ENCODE results near the gene CALCOCO2. TPM values are rescaled to one million over a fixed set of nuclear protein-coding genes. Genes with fewer than 3 reads are reported as not detected.

The CALCOCO2 gene
- total RNA-seq (2014; rRNA removed; shearing (Covaris generic)) (14.4 and 24.8 TPM in 2 replicates), polyA plus RNA-seq (2016; fragmentation: Nextera tagmentation; extraction: Ambion mirVana) (12.5 and 16.3 TPM in 2 replicates)
- long read RNA-seq, transcript CALCOCO2-201 (13 exons, 3,682 nt) = major isoform, 24 of 35 reads
- long read RNA-seq, partial matches to known transcripts = 3 of 35 reads
- long read RNA-seq, other reads (novel, unspliced or antisense) = 8 of 35 reads

- no peak within 1 kb of the TSS; the same call in 1 of the 2 replicates for H3K27ac ChIP-seq (ENCODE audit: low read depth)
- peak; percentile 94 for ATAC-seq
- peak within 1 kb of the TSS; percentile 97 for H3K4me3 ChIP-seq
Observed at GRCh38 chr17:48830840-48831548, at the start of gene CALCOCO2. Gene CALCOCO2 (plus strand): TSS chr17:48831035. CDS start chr17:48841708, 10,673 bp downstream.

More at GRCh38 chr17:48830840-48831548, at the start of gene CALCOCO2:
- peak; percentile 66; the same call in 1 of the 2 replicates for TF ChIP-seq ETS1 (IDR thresholded peaks at IDR 0.05)
- no peak for TF ChIP-seq ZNF331 (CRISPR knock-in tag; IDR thresholded peaks at IDR 0.05; ENCODE audit: low read depth)
- no peak for TF ChIP-seq NANOG (IDR thresholded peaks at IDR 0.05; ENCODE audit: borderline replicate concordance)
- TF ChIP-seq STAT1 (IDR thresholded peaks at IDR 0.05; ENCODE audit: unreplicated experiment) = peak; percentile 78
- peak; percentile 27 for TF ChIP-seq REST (IDR thresholded peaks at IDR 0.05; ENCODE audit: unreplicated experiment)
- peak; percentile 64 for TF ChIP-seq POLR2AphosphoS5 (IDR thresholded peaks at IDR 0.05; ENCODE audit: low read depth)
- no peak for TF ChIP-seq JUNB (IDR thresholded peaks at IDR 0.05; ENCODE audit: unreplicated experiment)
- TF ChIP-seq ZNF462 (CRISPR knock-in tag; IDR thresholded peaks at IDR 0.05) = no peak
- TF ChIP-seq EZH2 (IDR thresholded peaks at IDR 0.05; ENCODE audit: low read depth, unreplicated experiment) = no peak
- TF ChIP-seq CREB1 (CRISPR knock-in tag; IDR thresholded peaks at IDR 0.05; ENCODE audit: low read depth) = peak; percentile 91
- TF ChIP-seq EZH2phosphoT487 (IDR thresholded peaks at IDR 0.05; ENCODE audit: unreplicated experiment) = no peak
- TF ChIP-seq CTCF (conservative IDR thresholded peaks at IDR 0.05; ENCODE audit: low read depth in 2 of 2) = no peak
- peak; percentile 97 for DNase-seq (ENCODE audit: low spot score)
- H2AFZ ChIP-seq = peak within 1 kb of the TSS; percentile 100
- Mint-ChIP-seq H3K4me3 (peak within 1 kb of the TSS; percentile 95), H3K36me3 (ENCODE audit: low read depth) (no peaks in the 10 kb centered on the region), H3K27ac (peak within 1 kb of the TSS; percentile 96), H3K4me1 (peaks cover 3% of the 10 kb centered on the region; the same call in 1 of the 3 replicates), H3K27me3 (ENCODE audit: insufficient read depth, low read depth, poor library complexity) (peaks cover 2% of the 10 kb centered on the region), H3K9me3 (no peaks in the 10 kb centered on the region)
- H3K4me2 ChIP-seq = peak within 1 kb of the TSS; percentile 83
- no peaks in the 10 kb centered on the region for H3K36me3 ChIP-seq (ENCODE audit: insufficient read depth)
- peaks cover 3% of the 10 kb centered on the region; the same call in 1 of the 2 replicates for H3K4me1 ChIP-seq (ENCODE audit: insufficient read depth)
- H3K9me2 ChIP-seq (ENCODE audit: insufficient read depth) = no peaks in the 10 kb centered on the region
- no peaks in the 10 kb centered on the region for H3F3A ChIP-seq (replicated peaks; ENCODE audit: low read depth)
- no peaks in the 10 kb centered on the region for H3K79me2 ChIP-seq (replicated peaks; ENCODE audit: insufficient read depth)
- H4K20me1 ChIP-seq (replicated peaks; ENCODE audit: insufficient read depth) = no peaks in the 10 kb centered on the region
- H3K27me3 ChIP-seq (ENCODE audit: insufficient read depth) = no peaks in the 10 kb centered on the region
